ENCODE measurements around the gene WDR73.

GRCh38 chr15:84671211-84671610, 17.1 kb upstream of the WDR73 start:
- TF ChIP-seq MAFK (IDR thresholded peaks at IDR 0.05; ENCODE audit: low read depth, low read length) (no peak), POLR2A (IDR thresholded peaks at IDR 0.05; ENCODE audit: low read depth, low read length) (no peak), MXI1 (IDR thresholded peaks at IDR 0.05; ENCODE audit: borderline replicate concordance, low read depth, low read length) (no peak), USF2 (IDR thresholded peaks at IDR 0.05; ENCODE audit: low read depth, low read length) (no peak), MAZ (IDR thresholded peaks at IDR 0.05; ENCODE audit: borderline replicate concordance, low read depth, low read length) (no peak), RFX5 (IDR thresholded peaks at IDR 0.05; ENCODE audit: low read depth, low read length) (no peak), FOS (IDR thresholded peaks at IDR 0.05; ENCODE audit: low read depth, low read length) (no peak), CHD1 (IDR thresholded peaks at IDR 0.05; ENCODE audit: low read depth, low read length) (no peak), NFE2L2 (IDR thresholded peaks at IDR 0.05; ENCODE audit: low read depth, low read length) (no peak)
